ENCODE results near the gene PTPRB. TPM values are rescaled to one million over a fixed set of nuclear protein-coding genes. Genes with fewer than 3 reads are reported as not detected.

The PTPRB gene
- total and polyA plus RNA-seq, 2 of the 8 experiments (the other 6 are each of a cell fraction or from before 2014, with no cell fraction given): 0.36 to 0.58 TPM

GRCh38 chr12:70556179-70556869 lies 80.9 kb downstream of the PTPRB start (continued):
- TF ChIP-seq SP1 (IDR thresholded peaks at IDR 0.05; ENCODE audit: low read depth, low read length) (no peak), ZNF274 (IDR thresholded peaks at IDR 0.05; ENCODE audit: borderline replicate concordance, extremely low read depth, low read length) (no peak), EGR1 (IDR thresholded peaks at IDR 0.05; ENCODE audit: borderline replicate concordance, low read depth, low read length) (no peak)

Measured in H1 (cell line).